ENCODE results near the gene TYW1.
"Not testable (repeated sequence)": the region's sequence is repeated elsewhere in the genome, so short reads cannot be mapped to it uniquely, and the experiment has no call there.

Gene TYW1

GRCh38 chr7:66996444-66997191, at the start of gene TYW1:
TYW1 (plus strand) TSS chr7:66996833; CDS start chr7:66996979, 146 bp downstream.
- peak; percentile 93 to 94 for ATAC-seq

DNA sequence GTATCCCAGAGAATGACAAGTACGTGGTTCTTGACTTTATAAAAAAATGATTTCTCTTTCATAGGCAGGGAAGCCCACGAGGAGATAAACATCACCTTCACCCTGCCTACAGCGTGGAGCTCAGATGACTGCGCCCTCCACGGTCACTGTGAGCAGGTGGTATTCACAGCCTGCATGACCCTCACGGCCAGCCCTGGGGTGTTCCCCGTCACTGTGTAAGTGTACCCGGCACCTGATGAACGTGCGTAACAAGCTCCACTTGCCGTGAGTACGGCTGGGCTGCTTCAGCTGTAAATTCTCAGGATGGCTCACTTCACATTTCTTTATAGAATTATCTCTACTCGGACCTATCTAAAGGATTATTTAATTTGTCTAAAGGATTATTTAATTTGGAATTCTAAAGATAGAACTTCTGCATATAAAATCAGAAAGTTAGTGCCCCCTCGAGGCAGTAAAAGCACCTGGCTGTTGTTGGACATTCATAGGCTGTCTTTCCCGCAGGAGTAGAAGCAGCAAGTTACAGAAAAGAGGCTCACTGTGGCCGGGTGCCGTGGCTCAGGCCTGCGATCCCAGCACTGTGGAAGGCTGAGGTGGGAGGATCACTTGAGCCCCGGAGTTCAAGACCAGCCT, 48.0 kb upstream of the TYW1 start:
- ATAC-seq: no peak

DNA sequence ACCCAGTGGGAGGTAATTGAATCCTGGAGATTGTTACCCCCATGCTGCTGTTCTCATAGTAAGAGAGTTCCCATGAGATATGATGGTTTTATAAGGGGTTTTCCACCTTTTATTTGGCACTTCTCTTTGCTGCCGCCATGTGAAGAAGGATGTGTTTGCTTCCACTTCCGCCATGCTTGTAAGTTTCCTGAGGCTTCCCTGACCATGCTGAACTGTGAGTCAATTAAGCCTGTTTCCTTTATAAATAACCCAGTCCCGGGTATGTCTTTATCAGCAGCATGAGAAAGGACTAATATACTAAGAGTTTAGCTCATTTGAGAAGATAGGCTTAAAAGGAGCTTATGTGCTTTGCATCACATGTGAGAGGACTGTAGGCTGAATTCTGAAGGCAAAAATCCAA, 46.3 kb upstream of the TYW1 start:
- no peak for ATAC-seq

GRCh38 chr7:66950763-66951162, 45.9 kb upstream of the TYW1 start:
- ATAC-seq: no peak

- ATAC-seq: no peak
Observed at GRCh38 chr7:66952343-66953043, 44.1 kb upstream of the TYW1 start.

- no peak for ATAC-seq
Observed at GRCh38 chr7:66953044-66953427, 43.6 kb upstream of the TYW1 start.

GRCh38 chr7:66957595-66958290, 38.9 kb upstream of the TYW1 start:
- no peak for ATAC-seq

GRCh38 chr7:66958538-66959350, 37.9 kb upstream of the TYW1 start:
- ATAC-seq: no peak

GRCh38 chr7:66960192-66960591, 36.4 kb upstream of the TYW1 start:
- ATAC-seq: no peak

GRCh38 chr7:66961096-66961495, 35.5 kb upstream of the TYW1 start:
- ATAC-seq: no peak

DNA sequence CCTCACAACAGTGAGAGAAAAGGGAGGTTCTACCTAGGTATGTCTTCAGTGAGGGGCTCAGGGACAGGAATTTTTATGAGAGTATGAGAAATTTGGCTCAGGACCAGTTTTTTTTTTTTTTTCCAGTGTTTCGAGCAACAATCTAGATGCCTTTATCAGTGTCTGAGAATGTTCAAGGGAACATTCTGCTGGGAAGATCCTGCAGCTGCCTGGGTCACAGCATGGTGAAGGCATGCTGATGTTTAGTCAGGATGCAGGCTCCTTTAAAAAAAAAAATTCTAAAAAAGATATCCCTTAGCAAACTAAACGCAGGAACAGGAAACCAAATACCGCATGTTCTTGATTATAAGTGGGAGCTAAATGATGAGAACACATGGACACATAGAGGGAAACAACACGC, 32.2 kb upstream of the TYW1 start:
- no peak for ATAC-seq

DNA sequence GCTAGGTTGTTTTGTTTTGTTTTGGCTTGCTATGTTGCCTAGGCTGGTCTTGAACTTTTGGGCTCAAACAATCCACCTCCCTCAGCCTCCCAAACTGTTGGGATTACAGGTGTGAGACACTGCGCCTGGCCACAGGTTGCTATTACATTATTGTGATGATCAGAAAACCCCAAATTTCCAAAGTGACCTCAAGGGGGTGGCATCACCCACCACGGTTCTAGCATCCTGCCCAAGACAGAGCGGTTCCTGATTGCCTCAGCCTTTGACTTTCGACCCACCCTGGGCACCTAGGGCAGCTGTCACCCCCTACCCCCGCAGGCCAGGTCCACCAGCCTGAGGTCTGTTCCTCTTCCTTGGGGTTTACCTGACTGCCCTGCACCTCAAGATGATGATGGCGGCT, 29.6 kb upstream of the TYW1 start:
- ATAC-seq: no peak

DNA sequence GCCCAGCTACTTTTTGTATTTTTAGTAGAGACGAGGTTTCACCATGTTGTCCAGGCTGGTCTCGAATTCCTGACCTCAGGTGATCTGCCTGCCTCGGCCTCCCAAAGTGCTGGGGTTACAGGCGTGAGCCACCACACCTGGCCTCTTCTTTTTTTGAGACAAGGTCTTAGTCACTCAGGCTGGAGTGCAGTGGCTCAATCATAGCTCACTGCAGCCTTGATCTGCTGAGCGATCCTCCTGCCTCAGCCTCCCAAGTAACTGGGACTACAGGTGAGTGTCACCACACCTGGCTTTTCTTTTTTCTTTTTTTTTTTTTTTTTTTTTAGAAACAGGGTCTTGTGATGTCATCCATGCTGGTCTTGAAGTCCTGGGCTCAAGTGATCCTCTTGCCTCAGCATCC, 27.6 kb upstream of the TYW1 start:
- not testable (repeated sequence) for ATAC-seq

GRCh38 chr7:66970310-66970709, 26.3 kb upstream of the TYW1 start:
- no peak for ATAC-seq

GRCh38 chr7:66974986-66975590, 21.5 kb upstream of the TYW1 start:
- no peak for ATAC-seq

DNA sequence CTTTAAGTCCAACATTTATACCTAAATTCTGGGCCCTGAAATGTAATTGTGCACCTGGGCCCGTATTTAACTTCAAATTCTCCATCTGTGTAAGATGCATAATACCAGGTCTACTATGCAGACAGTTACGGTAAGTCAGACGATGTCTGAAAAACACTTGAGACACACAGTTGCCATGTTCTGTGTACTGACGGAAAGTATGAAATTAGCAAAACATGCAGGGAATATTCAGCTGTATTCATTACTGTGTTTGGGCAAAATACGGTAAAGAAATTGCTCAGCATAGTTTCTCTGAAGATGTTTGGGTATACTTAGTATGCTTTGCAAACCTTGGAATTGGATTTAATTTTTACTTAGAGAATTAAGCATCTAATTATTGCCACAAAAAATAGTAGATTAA, 18.3 kb upstream of the TYW1 start:
- ATAC-seq: not testable (repeated sequence)

- ATAC-seq: not testable (repeated sequence)
Observed at GRCh38 chr7:66979013-66979412, 17.6 kb upstream of the TYW1 start.

DNA sequence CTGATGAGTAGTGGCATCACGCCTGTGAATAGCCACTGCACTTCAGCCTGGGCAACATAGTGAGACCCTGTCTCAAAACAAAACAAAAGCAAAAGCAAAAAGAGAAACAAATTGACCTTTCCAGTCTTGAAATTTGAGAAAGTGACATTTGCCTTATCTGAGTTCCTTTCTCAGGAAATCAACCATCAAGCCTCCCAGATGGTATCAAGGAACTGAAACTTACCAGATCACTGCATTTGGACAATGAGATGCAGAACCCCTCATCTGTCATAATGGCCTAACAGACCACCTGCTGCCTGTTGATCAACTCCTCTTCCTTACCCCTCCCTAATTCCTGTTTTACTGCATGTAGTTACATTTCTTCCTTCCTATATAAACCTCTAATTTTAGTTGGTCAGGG, 16.3 kb upstream of the TYW1 start:
- not testable (repeated sequence) for ATAC-seq

GRCh38 chr7:66989552-66989951, 7.1 kb upstream of the TYW1 start:
- ATAC-seq: not testable (repeated sequence)

- not testable (repeated sequence) for ATAC-seq
Observed at GRCh38 chr7:66994051-66994450, 2.6 kb upstream of the TYW1 start.

DNA sequence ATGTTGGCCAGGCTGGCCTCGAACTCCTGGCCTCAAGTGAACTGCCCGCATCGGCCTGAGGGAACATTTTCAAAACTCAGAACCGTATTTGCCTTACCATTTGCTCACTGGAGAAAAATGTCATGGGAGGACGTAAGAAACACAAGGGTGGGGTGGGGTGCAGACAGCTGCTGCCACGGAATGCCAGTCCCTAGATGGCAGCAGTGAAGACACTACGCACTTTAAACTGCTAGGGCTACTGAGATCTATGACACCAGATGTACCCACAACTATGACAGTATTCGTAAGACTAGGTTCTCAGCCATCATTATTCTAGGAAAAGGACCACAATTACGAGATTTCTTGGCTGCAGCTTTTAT, 2.0 kb upstream of the TYW1 start:
- ATAC-seq: peak; percentile 55 to 57
